Measurements from ENCODE around the gene EPHA6.
A peak's percentile ranks its signal among the peaks of the same experiment; 100 is the strongest.

Gene EPHA6

GRCh38 chr3:96813820-96814650 lies at the start of gene EPHA6:
Gene EPHA6, plus strand, starts transcription at chr3:96814594.
- Histone ChIP-seq H3K9ac (ENCODE audit: low read depth, low read length) (no peak within 1 kb of the TSS), H3K4me3 (ENCODE audit: low read depth, low read length) (peak within 1 kb of the TSS; percentile 78), H3K36me3 (ENCODE audit: control insufficient read depth, insufficient read depth, low read length) (no peaks in the 10 kb centered on the region), H3K9me3 (ENCODE audit: control insufficient read depth, insufficient read depth, low read length) (no peaks in the 10 kb centered on the region), H3K27me3 (ENCODE audit: control insufficient read depth, insufficient read depth, low read length) (peaks cover 38% of the 10 kb centered on the region), H3K4me1 (ENCODE audit: control insufficient read depth, insufficient read depth, low read length) (no peaks in the 10 kb centered on the region)

GRCh38 chr3:96776818-96777217 lies 37.6 kb upstream of the EPHA6 start:
- Histone ChIP-seq H3K9ac (ENCODE audit: low read depth, low read length) (no peak overlapping the region), H3K4me3 (ENCODE audit: low read depth, low read length) (no peak overlapping the region), H3K27me3 (ENCODE audit: control insufficient read depth, insufficient read depth, low read length) (no peaks in the 10 kb centered on the region), H3K9me3 (ENCODE audit: control insufficient read depth, insufficient read depth, low read length) (no peaks in the 10 kb centered on the region), H3K36me3 (ENCODE audit: control insufficient read depth, insufficient read depth, low read length) (no peaks in the 10 kb centered on the region), H3K4me1 (ENCODE audit: control insufficient read depth, insufficient read depth, low read length) (no peaks in the 10 kb centered on the region)

GRCh38 chr3:96779810-96780209 lies 34.6 kb upstream of the EPHA6 start:
- no peaks in the 10 kb centered on the region for H3K27me3 ChIP-seq (ENCODE audit: control insufficient read depth, insufficient read depth, low read length)
- no peak overlapping the region for H3K9ac ChIP-seq (ENCODE audit: low read depth, low read length)
- no peaks in the 10 kb centered on the region for H3K4me1 ChIP-seq (ENCODE audit: control insufficient read depth, insufficient read depth, low read length)
- H3K9me3 ChIP-seq (ENCODE audit: control insufficient read depth, insufficient read depth, low read length) = no peaks in the 10 kb centered on the region
- H3K36me3 ChIP-seq (ENCODE audit: control insufficient read depth, insufficient read depth, low read length) = no peaks in the 10 kb centered on the region
- no peak overlapping the region for H3K4me3 ChIP-seq (ENCODE audit: low read depth, low read length)

- Histone ChIP-seq H3K4me1 (ENCODE audit: control insufficient read depth, insufficient read depth, low read length) (no peaks in the 10 kb centered on the region), H3K27me3 (ENCODE audit: control insufficient read depth, insufficient read depth, low read length) (no peaks in the 10 kb centered on the region), H3K9me3 (ENCODE audit: control insufficient read depth, insufficient read depth, low read length) (no peaks in the 10 kb centered on the region), H3K36me3 (ENCODE audit: control insufficient read depth, insufficient read depth, low read length) (no peaks in the 10 kb centered on the region), H3K9ac (ENCODE audit: low read depth, low read length) (no peak overlapping the region), H3K4me3 (ENCODE audit: low read depth, low read length) (no peak overlapping the region)
These were observed 18.3 kb upstream of the EPHA6 start for GRCh38 chr3:96796101-96796500.

- no peaks in the 10 kb centered on the region for H3K9me3 ChIP-seq (ENCODE audit: control insufficient read depth, insufficient read depth, low read length)
- peaks cover 15% of the 10 kb centered on the region for H3K4me1 ChIP-seq (ENCODE audit: control insufficient read depth, insufficient read depth, low read length)
- no peaks in the 10 kb centered on the region for H3K27me3 ChIP-seq (ENCODE audit: control insufficient read depth, insufficient read depth, low read length)
- no peak overlapping the region for H3K9ac ChIP-seq (ENCODE audit: low read depth, low read length)
- no peak overlapping the region for H3K4me3 ChIP-seq (ENCODE audit: low read depth, low read length)
- no peaks in the 10 kb centered on the region for H3K36me3 ChIP-seq (ENCODE audit: control insufficient read depth, insufficient read depth, low read length)
These were observed 10.5 kb upstream of the EPHA6 start for GRCh38 chr3:96803870-96804269.

GRCh38 chr3:96806341-96806740 lies 8.1 kb upstream of the EPHA6 start:
- no peaks in the 10 kb centered on the region for H3K9me3 ChIP-seq (ENCODE audit: control insufficient read depth, insufficient read depth, low read length)
- H3K4me3 ChIP-seq (ENCODE audit: low read depth, low read length) = no peak overlapping the region
- H3K36me3 ChIP-seq (ENCODE audit: control insufficient read depth, insufficient read depth, low read length) = no peaks in the 10 kb centered on the region
- no peak overlapping the region for H3K9ac ChIP-seq (ENCODE audit: low read depth, low read length)
- no peaks in the 10 kb centered on the region for H3K27me3 ChIP-seq (ENCODE audit: control insufficient read depth, insufficient read depth, low read length)
- H3K4me1 ChIP-seq (ENCODE audit: control insufficient read depth, insufficient read depth, low read length) = peaks cover 15% of the 10 kb centered on the region

- H3K9ac ChIP-seq (ENCODE audit: low read depth, low read length) = no peak overlapping the region
- H3K9me3 ChIP-seq (ENCODE audit: control insufficient read depth, insufficient read depth, low read length) = no peaks in the 10 kb centered on the region
- H3K4me1 ChIP-seq (ENCODE audit: control insufficient read depth, insufficient read depth, low read length) = no peaks in the 10 kb centered on the region
- no peaks in the 10 kb centered on the region for H3K36me3 ChIP-seq (ENCODE audit: control insufficient read depth, insufficient read depth, low read length)
- H3K27me3 ChIP-seq (ENCODE audit: control insufficient read depth, insufficient read depth, low read length) = peaks cover 38% of the 10 kb centered on the region
- peak overlapping the region; percentile 78 for H3K4me3 ChIP-seq (ENCODE audit: low read depth, low read length)
These were observed 1.1 kb upstream of the EPHA6 start for GRCh38 chr3:96813134-96813819.

GRCh38 chr3:96814651-96815567 lies 515 bp downstream of the EPHA6 start:
- Histone ChIP-seq H3K9ac (ENCODE audit: low read depth, low read length) (no peak overlapping the region), H3K4me3 (ENCODE audit: low read depth, low read length) (peak overlapping the region; percentile 78), H3K36me3 (ENCODE audit: control insufficient read depth, insufficient read depth, low read length) (no peaks in the 10 kb centered on the region), H3K27me3 (ENCODE audit: control insufficient read depth, insufficient read depth, low read length) (peaks cover 38% of the 10 kb centered on the region), H3K9me3 (ENCODE audit: control insufficient read depth, insufficient read depth, low read length) (no peaks in the 10 kb centered on the region), H3K4me1 (ENCODE audit: control insufficient read depth, insufficient read depth, low read length) (no peaks in the 10 kb centered on the region)

GRCh38 chr3:96831175-96831574 lies 16.8 kb downstream of the EPHA6 start:
- Histone ChIP-seq H3K9me3 (ENCODE audit: control insufficient read depth, insufficient read depth, low read length) (no peaks in the 10 kb centered on the region), H3K27me3 (ENCODE audit: control insufficient read depth, insufficient read depth, low read length) (no peaks in the 10 kb centered on the region), H3K9ac (ENCODE audit: low read depth, low read length) (no peak overlapping the region), H3K36me3 (ENCODE audit: control insufficient read depth, insufficient read depth, low read length) (no peaks in the 10 kb centered on the region), H3K4me3 (ENCODE audit: low read depth, low read length) (no peak overlapping the region), H3K4me1 (ENCODE audit: control insufficient read depth, insufficient read depth, low read length) (no peaks in the 10 kb centered on the region)

- Histone ChIP-seq H3K9ac (ENCODE audit: low read depth, low read length) (no peak overlapping the region), H3K4me3 (ENCODE audit: low read depth, low read length) (no peak overlapping the region), H3K36me3 (ENCODE audit: control insufficient read depth, insufficient read depth, low read length) (no peaks in the 10 kb centered on the region), H3K9me3 (ENCODE audit: control insufficient read depth, insufficient read depth, low read length) (no peaks in the 10 kb centered on the region), H3K4me1 (ENCODE audit: control insufficient read depth, insufficient read depth, low read length) (no peaks in the 10 kb centered on the region), H3K27me3 (ENCODE audit: control insufficient read depth, insufficient read depth, low read length) (no peaks in the 10 kb centered on the region)
These were observed 18.9 kb downstream of the EPHA6 start for GRCh38 chr3:96833301-96833700.

- no peaks in the 10 kb centered on the region for H3K27me3 ChIP-seq (ENCODE audit: control insufficient read depth, insufficient read depth, low read length)
These were observed 21.9 kb downstream of the EPHA6 start for GRCh38 chr3:96836153-96836915.

More at GRCh38 chr3:96836153-96836915, 21.9 kb downstream of the EPHA6 start:
- no peak overlapping the region for H3K4me3 ChIP-seq (ENCODE audit: low read depth, low read length)
- no peaks in the 10 kb centered on the region for H3K4me1 ChIP-seq (ENCODE audit: control insufficient read depth, insufficient read depth, low read length)
- H3K9ac ChIP-seq (ENCODE audit: low read depth, low read length) = no peak overlapping the region
- no peaks in the 10 kb centered on the region for H3K9me3 ChIP-seq (ENCODE audit: control insufficient read depth, insufficient read depth, low read length)
- H3K36me3 ChIP-seq (ENCODE audit: control insufficient read depth, insufficient read depth, low read length) = no peaks in the 10 kb centered on the region
